Gastrocnemius medialis (tissue), 4 donors: ENCODE data around the gene VPS16. TPM values are rescaled to one million over a fixed set of nuclear protein-coding genes. Genes with fewer than 3 reads are reported as not detected.

Experiments
- ATAC-seq, 2 donors: fragments of 150-250 bp; one replicate each; pipeline ENCODE4 v1.9.1; 2016
- DNase-seq, 2 donors: peaks; one replicate each; pipeline ENCODE4 v3.0.0-alpha.2; 2019
- H3K27ac ChIP-seq, 4 donors: fragments of 200-600 bp; sonication (generic); 1 replicate in 1 of 4; 2 replicates in 3 of 4; pipeline ENCODE4 v1.5.1; 2016 to 2018; ENCODE audit warnings: mild to moderate bottlenecking in 2 of 4, moderate library complexity in 1 of 4
- H3K27me3 ChIP-seq, 3 donors: fragments of 200-600 bp; sonication (generic) in 2 of 3; 1 replicate in 1 of 3; 2 replicates in 2 of 3; pipeline versions ENCODE4 v1.5.1 to v1.6.0; 2016 to 2019; ENCODE audit warnings: mild to moderate bottlenecking in 1 of 3, moderate library complexity in 1 of 3
- H3K36me3 ChIP-seq, 2 donors: fragments of 200-600 bp; sonication (generic) in 1 of 2; one replicate each; pipeline ENCODE4 v1.5.1; 2017 to 2018
- H3K4me1 ChIP-seq, 2 donors: fragments of 200-600 bp; sonication (generic) in 1 of 2; one replicate each; pipeline ENCODE4 v1.5.1; 2016 to 2017; ENCODE audit warnings: mild to moderate bottlenecking in 2 of 2
- H3K4me3 ChIP-seq, 4 donors: fragments of 200-600 bp; sonication (generic) in 3 of 4; 1 replicate in 1 of 4; 2 replicates in 3 of 4; pipeline ENCODE4 v1.5.1; 2016 to 2019; ENCODE audit warnings: mild to moderate bottlenecking in 2 of 4
- H3K9me3 ChIP-seq, 3 donors: fragments of 200-600 bp; sonication (generic) in 2 of 3; 1 replicate in 1 of 3; 2 replicates in 2 of 3; pipeline ENCODE4 v1.5.1; 2016 to 2019
- CTCF ChIP-seq, 5 experiments: fragments of 450-650 bp in 3 of 5; fragments of 200-600 bp in 2 of 5; sonication (generic) in 2 of 5; IDR thresholded peaks in 4 of 5; conservative IDR thresholded peaks in 1 of 5; 1 replicate in 4 of 5; 2 replicates in 1 of 5; pipeline ENCODE4 v1.5.1; 2016 to 2019; ENCODE audit warnings: antibody characterized with exemption in 5 of 5, mild to moderate bottlenecking in 3 of 5, moderate library complexity in 3 of 5
- POLR2A ChIP-seq, 2 donors: fragments of 450-650 bp; IDR thresholded peaks; one replicate each; pipeline ENCODE4 v1.6.1; 2017; ENCODE audit warnings: antibody characterized with exemption in 2 of 2, mild to moderate bottlenecking in 2 of 2, moderate library complexity in 2 of 2
- in situ Hi-C, 4 donors: fragments of 200-750 bp; cut with MboI; loops; one replicate each; pipeline versions ENCODE4 v1.15.0 to v1.8.0; 2017; ENCODE audit warnings: low sequenced_read_pairs in 4 of 4
- intact Hi-C: fragments of 100-400 bp; cut with DNase I; formaldehyde crosslinking; loops from one replicate; pipeline ENCODE4 v1.15.1; 2023; ENCODE audit warnings: low total_unique reads
- total RNA-seq, 4 donors: library from RNA; depleted of rRNA; stranded (reverse); fragments of >200 nt; gene quantifications; one replicate each; pipeline versions ENCODE4 v1.1.0 to v1.2.3, GENCODE V29; 2016

The VPS16 gene
- total RNA-seq, 4 donors from 2014 or later, result 17.3 to 26.4 (median 21.6) TPM

- in situ Hi-C loops, result no loop called here
- DNase-seq, result no peak
- Histone ChIP-seq H3K9me3 (peaks cover 0 to 5% (median 0%) of the 10 kb centered on the region in 3 donors), H3K27ac (no peak overlapping the region), H3K4me1 (no peaks in the 10 kb centered on the region), H3K4me3 (no peak overlapping the region), H3K36me3 (no peaks in the 10 kb centered on the region), H3K27me3 (peaks cover 21 to 29% (median 22%) of the 10 kb centered on the region in 3 donors)
- TF ChIP-seq POLR2A (IDR thresholded peaks at IDR 0.05), result no peak
- TF ChIP-seq CTCF (IDR thresholded peaks at IDR 0.05 in 4 of 5, conservative IDR thresholded peaks at IDR 0.05 in 1 of 5), result no peak
- no peak for ATAC-seq
- intact Hi-C loops, result no loop called here
Observed at GRCh38 chr20:2816583-2817340, 23.8 kb upstream of the VPS16 start.

GRCh38 chr20:2817341-2817726 is 23.2 kb upstream of the VPS16 start:
- no peak for ATAC-seq
- no peak overlapping the region for H3K27ac ChIP-seq
- no peaks in the 10 kb centered on the region for H3K9me3 ChIP-seq
- no peaks in the 10 kb centered on the region for H3K36me3 ChIP-seq
- no peak overlapping the region for H3K4me3 ChIP-seq
- no peak for TF ChIP-seq POLR2A (IDR thresholded peaks at IDR 0.05)
- TF ChIP-seq CTCF (IDR thresholded peaks at IDR 0.05 in 4 of 5, conservative IDR thresholded peaks at IDR 0.05 in 1 of 5), result no peak
- no peaks in the 10 kb centered on the region for H3K4me1 ChIP-seq
- intact Hi-C loops, result no loop called here
- no peak for DNase-seq
- H3K27me3 ChIP-seq, result peaks cover 16 to 34% (median 27%) of the 10 kb centered on the region in 3 donors
- in situ Hi-C loops, result no loop called here

- TF ChIP-seq POLR2A (IDR thresholded peaks at IDR 0.05) (no peak), CTCF (IDR thresholded peaks at IDR 0.05 in 4 of 5, conservative IDR thresholded peaks at IDR 0.05 in 1 of 5) (no peak)
- no peaks in the 10 kb centered on the region for H3K4me1 ChIP-seq
- ATAC-seq (peak; percentile 65 to 76), DNase-seq (peak; percentile 29 to 67)
- H3K4me3 ChIP-seq, result no peak overlapping the region
- H3K27ac ChIP-seq, result no peak overlapping the region
- H3K9me3 ChIP-seq, result no peaks in the 10 kb centered on the region
- no peaks in the 10 kb centered on the region for H3K36me3 ChIP-seq
- intact Hi-C loops, result no loop called here
- H3K27me3 ChIP-seq, result peaks cover 15 to 30% (median 27%) of the 10 kb centered on the region in 3 donors
- in situ Hi-C loops, result no loop called here
Observed at GRCh38 chr20:2817891-2818595, 22.5 kb upstream of the VPS16 start.

- no peak for TF ChIP-seq CTCF (IDR thresholded peaks at IDR 0.05 in 4 of 5, conservative IDR thresholded peaks at IDR 0.05 in 1 of 5)
- Histone ChIP-seq H3K4me1 (no peaks in the 10 kb centered on the region), H3K4me3 (no peak overlapping the region), H3K27me3 (peaks cover 15 to 30% (median 27%) of the 10 kb centered on the region in 3 donors), H3K27ac (no peak overlapping the region), H3K9me3 (no peaks in the 10 kb centered on the region), H3K36me3 (no peaks in the 10 kb centered on the region)
- in situ Hi-C loops (no loop called here), intact Hi-C loops (no loop called here)
- no peak for ATAC-seq
- DNase-seq, result no peak
Observed at GRCh38 chr20:2820084-2820895, 20.3 kb upstream of the VPS16 start.
